Brain microvascular endothelial cell (primary cell): Measurements from ENCODE around the gene ADD3.
A peak's percentile ranks its signal among the peaks of the same experiment; 100 is the strongest.
"Not testable (repeated sequence)": the region's sequence is repeated elsewhere in the genome, so short reads cannot be mapped to it uniquely, and the experiment has no call there.

Source experiments
- DNase-seq: peaks from one replicate; pipeline ENCODE4 v3.0.0-alpha.2; 2020
- H3K27ac ChIP-seq: fragments of 250-450 bp; sonication (Bioruptor Pico); 2 replicates; pipeline ENCODE4 v1.5.1; 2020; ENCODE audit warnings: mild to moderate bottlenecking, moderate library complexity
- H3K27me3 ChIP-seq: fragments of 250-450 bp; sonication (Bioruptor Pico); replicated peaks from 2 replicates; pipeline ENCODE4 v1.5.1; 2020; ENCODE audit warnings: mild to moderate bottlenecking
- H3K36me3 ChIP-seq: fragments of 250-450 bp; sonication (Bioruptor Pico); replicated peaks from 2 replicates; pipeline ENCODE4 v1.5.1; 2020; ENCODE audit warnings: mild to moderate bottlenecking
- H3K4me3 ChIP-seq: 2 replicates; pipeline ENCODE4 v1.5.1; 2011; ENCODE audit warnings: low read depth, mild to moderate bottlenecking, control low read depth, low read length, moderate library complexity
- in situ Hi-C: cut with HindIII; loops from 2 replicates; pipeline ENCODE4 v1.10.0; 2017; ENCODE audit warnings: low sequenced_read_pairs, low pct_ligation_motif_present
- TF ChIP-seq, protein P1 (sequence below): IDR thresholded peaks from 2 replicates; pipeline ENCODE4 v1.5.1; 2011; ENCODE audit warnings: low read depth, mild to moderate bottlenecking, moderate library complexity, low read length, control low read depth, inconsistent platforms; ENCODE audit errors: missing control alignments

The ADD3 gene

DNA sequence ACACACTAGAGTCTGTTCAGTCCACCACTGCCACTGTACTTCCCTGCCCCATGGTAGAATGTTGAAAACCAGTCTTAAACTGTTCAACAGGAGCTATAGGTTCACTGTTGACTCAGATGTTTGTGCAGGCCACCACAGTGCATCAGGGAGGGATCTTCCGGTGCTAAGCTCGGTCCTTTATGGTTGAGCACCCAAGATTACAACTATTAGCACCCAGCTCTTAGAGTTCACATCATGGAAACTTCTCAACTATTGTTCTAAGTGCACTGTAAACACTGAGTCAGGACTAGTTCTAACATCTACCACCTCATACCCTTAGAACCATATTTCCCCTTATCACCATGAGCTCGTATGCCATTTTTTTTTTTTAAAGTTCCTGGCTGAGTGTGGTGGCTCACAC is 102.6 kb downstream of the ADD3 start:
- TF ChIP-seq, protein P1, sequence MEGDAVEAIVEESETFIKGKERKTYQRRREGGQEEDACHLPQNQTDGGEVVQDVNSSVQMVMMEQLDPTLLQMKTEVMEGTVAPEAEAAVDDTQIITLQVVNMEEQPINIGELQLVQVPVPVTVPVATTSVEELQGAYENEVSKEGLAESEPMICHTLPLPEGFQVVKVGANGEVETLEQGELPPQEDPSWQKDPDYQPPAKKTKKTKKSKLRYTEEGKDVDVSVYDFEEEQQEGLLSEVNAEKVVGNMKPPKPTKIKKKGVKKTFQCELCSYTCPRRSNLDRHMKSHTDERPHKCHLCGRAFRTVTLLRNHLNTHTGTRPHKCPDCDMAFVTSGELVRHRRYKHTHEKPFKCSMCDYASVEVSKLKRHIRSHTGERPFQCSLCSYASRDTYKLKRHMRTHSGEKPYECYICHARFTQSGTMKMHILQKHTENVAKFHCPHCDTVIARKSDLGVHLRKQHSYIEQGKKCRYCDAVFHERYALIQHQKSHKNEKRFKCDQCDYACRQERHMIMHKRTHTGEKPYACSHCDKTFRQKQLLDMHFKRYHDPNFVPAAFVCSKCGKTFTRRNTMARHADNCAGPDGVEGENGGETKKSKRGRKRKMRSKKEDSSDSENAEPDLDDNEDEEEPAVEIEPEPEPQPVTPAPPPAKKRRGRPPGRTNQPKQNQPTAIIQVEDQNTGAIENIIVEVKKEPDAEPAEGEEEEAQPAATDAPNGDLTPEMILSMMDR: no peak
- Histone ChIP-seq H3K27ac (no peak overlapping the region), H3K27me3 (no peaks in the 10 kb centered on the region), H3K4me3 (no peak overlapping the region), H3K36me3 (peaks cover 22% of the 10 kb centered on the region)
- in situ Hi-C loops: no loop called here
- DNase-seq: no peak

DNA sequence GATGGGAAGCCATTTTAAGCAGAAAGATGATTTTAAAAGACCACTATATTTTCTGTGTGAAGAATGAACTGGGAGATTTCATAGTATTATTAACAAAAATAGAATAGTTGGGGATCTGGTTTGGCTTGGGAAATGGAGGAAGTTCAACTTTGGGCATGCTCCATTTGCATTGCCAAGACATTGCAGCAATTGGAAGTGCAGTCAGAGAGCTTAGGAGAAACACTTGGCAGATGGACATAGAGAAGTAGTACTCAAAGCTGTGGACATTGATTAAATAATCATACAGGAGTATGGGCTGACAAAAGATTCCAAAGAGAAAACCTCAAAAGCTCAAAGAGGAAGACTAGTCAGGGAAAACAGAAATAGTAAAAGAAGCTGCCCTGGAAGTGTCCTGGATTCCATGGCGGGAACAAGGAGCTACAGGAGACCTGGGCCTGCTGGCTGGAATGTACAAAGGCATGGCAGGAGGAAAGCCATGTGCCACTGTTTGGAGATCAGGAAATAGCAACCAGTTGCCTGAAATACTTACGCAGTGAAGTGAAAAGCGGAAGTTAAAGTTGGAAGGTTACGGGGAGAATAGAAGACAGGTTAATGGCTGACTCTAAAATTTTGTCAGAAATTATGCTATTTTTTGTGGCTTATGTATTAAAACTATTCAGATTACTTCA is 106.0 kb downstream of the ADD3 start:
- peaks cover 50% of the 10 kb centered on the region for H3K36me3 ChIP-seq
- TF ChIP-seq, protein P1: peak; percentile 11

DNA sequence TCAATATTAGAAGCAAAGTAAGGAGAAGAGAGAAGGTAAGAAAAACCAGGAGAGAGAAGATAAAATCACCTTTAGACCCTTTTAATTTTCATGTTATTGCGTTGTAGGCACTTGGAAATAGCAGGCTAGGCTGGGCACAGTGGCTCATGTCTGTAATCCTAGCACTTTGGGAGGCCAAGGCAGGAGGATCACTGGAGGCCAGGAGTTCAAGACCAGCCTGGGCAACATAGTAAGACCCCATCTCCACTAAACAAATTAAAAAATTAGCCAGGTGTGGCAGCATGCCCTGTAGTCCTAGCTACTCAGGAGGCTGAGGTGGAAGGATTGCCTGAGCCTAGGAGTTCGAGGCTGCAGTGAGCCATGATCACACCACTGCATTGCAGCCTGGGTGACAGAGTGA is 106.9 kb downstream of the ADD3 start:
- H3K36me3 ChIP-seq: peaks cover 59% of the 10 kb centered on the region
- H3K27me3 ChIP-seq, H3K27ac ChIP-seq, in situ Hi-C loops, H3K4me3 ChIP-seq, DNase-seq: not testable (repeated sequence)

More for the DNA sequence above, 106.0 kb downstream of the ADD3 start:
- no peak for DNase-seq
- in situ Hi-C loops: no loop called here
- H3K4me3 ChIP-seq: no peak overlapping the region
- H3K27ac ChIP-seq: no peak overlapping the region
- H3K27me3 ChIP-seq: no peaks in the 10 kb centered on the region

DNA sequence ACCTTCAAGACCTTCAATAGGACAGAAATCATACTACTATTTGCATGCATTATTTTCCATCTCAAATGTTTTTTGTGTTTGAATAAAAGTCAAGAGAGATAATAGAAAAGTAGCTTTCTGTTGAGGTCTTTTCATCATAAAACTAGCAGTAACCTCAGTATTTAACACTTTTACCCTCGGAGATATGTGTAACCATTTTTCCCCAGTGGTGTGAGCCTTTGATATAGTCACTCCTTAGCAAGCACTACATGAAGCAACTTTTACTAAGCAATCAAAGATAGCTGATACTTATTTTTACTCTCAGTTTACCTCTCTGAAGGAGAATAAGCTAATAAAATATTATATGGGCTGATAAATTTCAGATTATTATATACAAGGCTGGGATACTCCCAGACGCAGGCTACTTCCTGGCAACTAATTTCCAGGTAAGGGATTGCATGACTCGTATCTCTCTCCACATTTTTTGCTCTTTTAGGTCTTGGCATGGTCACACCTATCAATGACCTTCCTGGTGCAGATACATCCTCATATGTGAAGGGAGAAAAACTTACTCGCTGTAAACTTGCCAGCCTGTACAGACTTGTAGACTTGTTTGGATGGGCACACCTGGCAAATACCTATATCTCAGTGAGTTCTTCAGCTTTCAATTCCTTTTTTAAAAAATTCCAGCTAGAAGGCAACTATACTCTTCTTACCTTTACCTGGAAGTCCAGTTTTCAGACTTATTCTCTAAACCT is 108.2 kb downstream of the ADD3 start:
- H3K27ac ChIP-seq: no peak overlapping the region
- TF ChIP-seq, protein P1: no peak
- no peak for DNase-seq
- H3K36me3 ChIP-seq: peaks cover 66% of the 10 kb centered on the region
- H3K4me3 ChIP-seq: no peak overlapping the region
- no peaks in the 10 kb centered on the region for H3K27me3 ChIP-seq
- in situ Hi-C loops: no loop called here

DNA sequence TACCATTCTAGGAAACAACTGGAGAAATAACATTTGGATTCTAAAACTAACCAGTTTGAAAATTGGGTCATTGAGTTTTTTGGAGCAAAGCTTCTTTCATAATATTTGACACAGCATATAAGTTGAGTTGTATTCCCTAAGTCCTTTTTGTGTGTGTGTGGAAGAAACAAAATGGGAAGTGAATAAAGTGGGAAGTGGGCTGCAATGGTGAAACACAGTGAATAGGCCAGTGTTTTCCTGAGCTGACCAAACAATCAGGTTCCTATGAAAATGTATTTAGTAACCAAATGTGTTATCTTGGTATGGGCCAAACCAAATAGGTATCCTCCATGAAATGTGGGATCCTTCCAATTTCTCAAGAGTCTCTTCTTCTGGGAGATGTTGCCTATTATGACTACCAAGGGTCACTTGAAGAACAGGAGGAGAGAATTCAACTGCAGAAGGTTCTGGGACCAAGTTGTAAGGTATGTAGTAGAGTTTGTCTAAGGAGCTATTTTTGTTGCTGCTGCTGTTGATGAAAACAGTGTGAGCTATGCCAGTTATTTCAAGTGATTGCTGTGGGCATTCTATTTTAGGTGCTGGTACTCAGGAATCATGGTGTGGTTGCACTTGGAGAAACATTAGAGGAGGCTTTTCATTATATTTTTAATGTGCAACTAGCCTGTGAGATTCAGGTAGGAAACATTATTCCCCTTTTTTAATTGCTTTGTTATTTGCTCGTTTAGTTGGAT is 111.3 kb downstream of the ADD3 start:
- H3K4me3 ChIP-seq: no peak overlapping the region
- peaks cover 69% of the 10 kb centered on the region for H3K36me3 ChIP-seq
- TF ChIP-seq, protein P1: no peak
- in situ Hi-C loops: no loop called here
- H3K27ac ChIP-seq: no peak overlapping the region
- no peak for DNase-seq
- no peaks in the 10 kb centered on the region for H3K27me3 ChIP-seq

DNA sequence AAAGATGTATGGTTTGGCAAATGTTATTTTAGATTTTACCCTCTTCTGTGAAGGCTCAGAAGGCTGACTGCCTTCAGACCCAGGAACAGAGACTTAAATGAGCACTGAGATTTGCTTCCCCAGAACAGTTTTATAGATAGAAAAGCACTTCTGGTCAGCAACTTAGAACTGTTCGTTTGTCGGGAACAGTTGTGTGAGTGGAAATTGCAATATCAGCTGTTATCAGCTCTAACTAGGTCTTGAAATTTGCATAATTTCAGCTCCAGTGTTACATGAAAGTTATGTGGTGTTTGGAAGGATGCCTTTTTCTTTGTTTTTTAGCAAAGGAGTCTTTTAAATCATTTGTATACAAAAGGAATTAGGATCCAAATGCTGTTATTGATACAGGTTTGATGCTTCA is 115.8 kb downstream of the ADD3 start:
- H3K36me3 ChIP-seq: peaks cover 59% of the 10 kb centered on the region
- H3K27ac ChIP-seq: no peak overlapping the region
- DNase-seq: no peak
- TF ChIP-seq, protein P1: no peak
- H3K4me3 ChIP-seq: no peak overlapping the region
- H3K27me3 ChIP-seq: no peaks in the 10 kb centered on the region
- in situ Hi-C loops: no loop called here
